ENCODE measurements around the gene RAB23. TPM values are rescaled to one million over a fixed set of nuclear protein-coding genes. Genes with fewer than 3 reads are reported as not detected.

The RAB23 gene
- 10 to 100 TPM in 11 of 12 donors, not detected in 1; 11.9 to 29.1 (median 16.0) TPM for polyA plus RNA-seq (ENCODE audit: insufficient read length in 12 of 12)
- long read RNA-seq, donor 1, full-length matches to known transcripts = 10 of 46 reads
- long read RNA-seq, donor 1, partial matches to known transcripts = 36 of 46 reads
- long read RNA-seq, donor 1, other reads (novel, unspliced or antisense) = 0 of 46 reads
- long read RNA-seq, donor 2, full-length matches to known transcripts = 2 of 2 reads
- long read RNA-seq, donor 2, partial matches to known transcripts = 0 of 2 reads
- long read RNA-seq, donor 2, other reads (novel, unspliced or antisense) = 0 of 2 reads
- long read RNA-seq, donor 3, full-length matches to known transcripts = 3 of 3 reads
- long read RNA-seq, donor 3, partial matches to known transcripts = 0 of 3 reads
- long read RNA-seq, donor 3, other reads (novel, unspliced or antisense) = 0 of 3 reads
- long read RNA-seq, donor 4 = 0 reads
- long read RNA-seq, donor 5, full-length matches to known transcripts = 1 of 15 reads
- long read RNA-seq, donor 5, partial matches to known transcripts = 14 of 15 reads
- long read RNA-seq, donor 5, other reads (novel, unspliced or antisense) = 0 of 15 reads
- long read RNA-seq, donor 6, full-length matches to known transcripts = 5 of 5 reads
- long read RNA-seq, donor 6, partial matches to known transcripts = 0 of 5 reads
- long read RNA-seq, donor 6, other reads (novel, unspliced or antisense) = 0 of 5 reads
- long read RNA-seq, donor 7, full-length matches to known transcripts = 2 of 2 reads
- long read RNA-seq, donor 7, partial matches to known transcripts = 0 of 2 reads
- long read RNA-seq, donor 7, other reads (novel, unspliced or antisense) = 0 of 2 reads
- long read RNA-seq, donor 8, full-length matches to known transcripts = 3 of 13 reads
- long read RNA-seq, donor 8, partial matches to known transcripts = 10 of 13 reads
- long read RNA-seq, donor 8, other reads (novel, unspliced or antisense) = 0 of 13 reads
- long read RNA-seq, donor 9, full-length matches to known transcripts = 8 of 8 reads
- long read RNA-seq, donor 9, partial matches to known transcripts = 0 of 8 reads
- long read RNA-seq, donor 9, other reads (novel, unspliced or antisense) = 0 of 8 reads
- long read RNA-seq, donor 10, full-length matches to known transcripts = 2 of 2 reads
- long read RNA-seq, donor 10, partial matches to known transcripts = 0 of 2 reads
- long read RNA-seq, donor 10, other reads (novel, unspliced or antisense) = 0 of 2 reads
- long read RNA-seq, donor 11, partial matches to known transcripts = 11 of 11 reads
- long read RNA-seq, donor 11, other reads (novel, unspliced or antisense) = 0 of 11 reads

- peak; percentile 91 for DNase-seq
Observed at GRCh38 chr6:57221936-57222742, at the start of gene RAB23. Gene RAB23, minus strand, starts transcription at chr6:57222307. Its CDS starts 11,927 bp downstream, at chr6:57210380.

GRCh38 chr6:57268294-57268640 is 46.2 kb upstream of the RAB23 start:
- no peak for DNase-seq

GRCh38 chr6:57267586-57268293 is 45.6 kb upstream of the RAB23 start:
- DNase-seq = peak; percentile 74

DNA sequence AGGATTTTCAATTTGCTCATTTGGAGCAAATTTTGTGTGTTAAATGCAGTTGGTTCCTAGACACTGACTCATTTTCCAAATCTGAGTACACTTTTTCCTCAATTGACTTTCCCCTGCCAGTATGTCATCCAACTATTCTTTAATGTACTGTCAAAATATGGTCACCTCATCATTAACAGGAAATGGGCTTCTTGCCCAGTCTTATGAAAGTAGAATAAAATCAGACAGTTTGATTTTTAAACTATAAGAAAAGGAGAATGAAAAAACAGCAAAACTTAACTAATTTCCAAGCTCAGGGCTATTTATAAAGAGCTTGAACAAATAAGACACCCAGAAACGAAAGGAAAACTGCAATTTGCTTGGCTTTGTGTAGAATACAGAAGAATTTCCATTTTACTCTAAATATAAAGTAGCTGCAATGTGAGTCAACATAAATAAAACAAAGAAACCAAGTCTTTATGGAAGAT is 43.7 kb upstream of the RAB23 start:
- peak; percentile 81 for DNase-seq

GRCh38 chr6:57263739-57264138 is 41.6 kb upstream of the RAB23 start:
- DNase-seq = no peak

DNA sequence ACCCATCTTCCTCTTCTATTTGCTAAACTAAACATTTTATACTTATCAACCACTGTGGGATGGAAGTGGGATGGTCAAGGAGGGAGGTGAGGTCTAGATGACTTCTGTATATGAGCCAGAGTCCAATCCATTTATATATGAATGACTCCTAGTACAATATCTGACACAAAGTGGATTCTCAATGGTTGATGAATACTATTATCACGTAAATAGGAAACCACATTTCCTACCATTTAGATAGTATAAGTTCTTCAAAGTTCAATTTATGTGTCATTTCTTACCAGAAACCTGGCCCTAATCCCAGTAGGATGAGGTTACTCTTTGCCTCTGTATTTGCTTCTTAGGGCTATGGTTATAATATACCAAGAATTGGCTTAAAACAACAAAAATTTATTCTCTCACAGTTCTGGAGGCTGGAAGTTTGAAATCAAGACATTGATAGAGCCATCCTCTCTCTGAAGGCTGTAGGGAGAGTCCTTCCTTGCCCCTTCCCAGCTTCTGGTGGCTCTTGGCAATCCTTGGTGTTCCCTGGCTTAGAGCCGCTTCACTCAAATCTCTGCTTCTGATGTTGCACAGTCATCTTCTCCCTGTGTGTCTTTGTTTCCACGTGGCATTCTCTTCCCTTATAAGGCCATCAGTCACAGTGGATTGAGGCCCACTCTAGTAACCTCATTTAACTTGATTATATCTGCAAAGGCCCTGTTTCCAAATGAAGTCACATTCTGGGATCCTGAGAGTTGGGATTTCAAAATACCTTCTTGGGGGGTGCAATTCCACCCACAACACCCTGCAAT is 41.0 kb upstream of the RAB23 start:
- no peak for DNase-seq

DNA sequence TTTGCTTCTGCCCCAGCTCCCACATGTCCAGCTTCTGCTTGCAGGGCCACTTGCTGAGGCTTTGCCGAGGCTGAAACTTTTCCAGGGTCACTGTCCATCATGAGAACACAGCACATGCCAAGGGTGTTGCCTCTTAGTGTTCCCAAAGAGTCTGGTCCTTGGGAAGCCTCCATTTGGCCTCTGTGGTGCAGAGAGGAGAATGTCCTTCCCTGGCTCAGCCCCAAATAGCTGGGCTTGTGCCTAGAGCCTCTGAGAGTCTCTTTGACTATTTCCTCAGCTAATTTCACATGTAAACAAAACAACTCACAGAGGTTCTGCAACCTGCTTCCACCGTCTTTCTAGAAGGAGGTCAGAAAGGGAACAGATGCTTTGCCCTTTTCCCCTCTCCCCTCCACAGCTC is 40.4 kb upstream of the RAB23 start:
- DNase-seq = peak; percentile 54

- peak; percentile 35 for DNase-seq
Observed at GRCh38 chr6:57261926-57262325, 39.8 kb upstream of the RAB23 start.

DNA sequence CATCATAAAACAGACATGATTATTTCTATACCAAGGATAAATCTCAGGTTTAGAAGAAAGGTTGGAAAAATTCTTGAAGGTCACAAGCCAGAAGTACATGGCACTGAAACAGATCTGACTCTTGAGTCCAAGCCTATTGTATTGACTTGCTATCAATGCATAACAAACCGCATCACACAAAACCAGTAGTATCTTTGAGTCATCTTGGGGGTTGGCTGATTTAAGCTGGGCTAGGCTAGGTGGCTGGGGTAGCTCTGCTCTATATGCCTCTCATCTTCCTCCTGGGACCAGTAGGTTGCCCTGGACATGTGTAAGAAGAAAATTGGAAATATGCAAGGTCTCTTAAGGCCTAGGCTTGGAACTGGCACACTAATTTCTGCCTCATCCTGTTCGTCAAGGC is 37.0 kb upstream of the RAB23 start:
- no peak for DNase-seq

GRCh38 chr6:57257911-57258541 is 35.9 kb upstream of the RAB23 start:
- peak; percentile 54 for DNase-seq

GRCh38 chr6:57256541-57256940 is 34.4 kb upstream of the RAB23 start:
- DNase-seq = no peak

- no peak for DNase-seq
Observed at GRCh38 chr6:57255451-57256169, 33.5 kb upstream of the RAB23 start.

DNA sequence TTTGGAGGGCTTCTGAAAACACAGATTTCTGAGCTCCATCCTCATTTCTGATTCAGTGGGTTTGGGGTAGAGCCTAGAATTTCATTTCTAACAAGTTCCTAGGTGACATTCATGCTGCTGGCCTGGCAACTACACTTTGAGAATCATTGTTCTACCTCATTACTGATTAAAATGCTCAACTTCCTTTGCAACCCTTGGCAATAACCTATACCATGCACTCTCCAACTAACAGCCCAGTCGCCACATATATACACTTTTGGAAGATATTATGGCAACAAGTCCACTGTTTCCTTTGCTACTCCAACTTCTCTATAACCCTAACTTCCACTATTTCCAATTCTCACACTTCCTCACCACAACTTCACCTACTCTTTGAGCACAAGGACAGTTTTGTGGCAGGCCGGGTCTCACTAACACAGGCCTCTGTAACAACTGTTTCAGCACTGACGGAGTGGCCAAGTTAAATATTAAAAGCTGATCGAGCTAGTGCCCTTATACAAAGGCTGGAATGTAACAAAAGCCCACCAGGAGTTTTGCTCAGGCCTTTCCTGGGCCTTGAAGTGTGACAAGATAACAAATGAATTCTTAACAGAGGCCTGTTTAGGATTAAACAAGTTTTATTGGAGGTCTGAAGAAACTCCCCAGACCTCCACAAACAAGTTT is 32.1 kb upstream of the RAB23 start:
- no peak for DNase-seq

GRCh38 chr6:57252975-57253374 is 30.9 kb upstream of the RAB23 start:
- peak; percentile 72 for DNase-seq

DNA sequence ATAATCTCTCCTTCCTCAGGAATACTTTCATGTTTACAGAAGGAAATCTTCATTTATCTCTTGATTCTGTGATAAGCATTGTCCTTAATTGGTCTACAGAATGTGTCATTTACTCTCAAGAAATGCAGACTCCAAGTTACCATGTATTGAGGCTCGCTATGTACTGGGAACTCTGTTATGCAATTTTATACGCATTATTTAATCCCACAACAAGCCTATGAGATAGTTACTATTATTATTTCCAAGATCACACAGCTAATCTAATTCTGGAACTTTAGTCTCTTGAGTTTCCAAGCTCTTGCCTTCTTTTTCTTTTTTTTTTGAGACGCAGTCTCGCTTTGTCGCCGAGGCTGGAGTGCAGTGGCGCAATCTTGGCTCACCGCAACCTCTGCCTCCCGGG is 30.0 kb upstream of the RAB23 start:
- no peak for DNase-seq

DNA sequence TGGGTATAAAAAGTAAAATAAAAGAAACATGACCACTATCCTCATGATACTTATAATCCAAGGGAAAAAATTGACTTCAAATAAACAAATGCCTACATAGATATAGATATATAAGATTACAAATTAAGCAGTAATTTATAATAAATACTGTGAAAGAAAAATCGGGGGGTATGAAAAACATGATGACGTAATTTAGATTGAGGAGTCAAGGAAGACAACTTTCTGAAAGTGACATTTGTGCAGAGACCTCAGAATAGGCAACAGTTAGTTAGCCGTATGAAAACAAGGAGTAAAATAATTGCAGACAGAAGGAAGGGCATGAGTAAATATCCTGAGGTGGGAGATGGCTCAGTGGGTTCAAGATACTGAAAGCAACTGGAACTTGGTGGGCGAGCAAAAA is 28.2 kb upstream of the RAB23 start:
- no peak for DNase-seq

DNA sequence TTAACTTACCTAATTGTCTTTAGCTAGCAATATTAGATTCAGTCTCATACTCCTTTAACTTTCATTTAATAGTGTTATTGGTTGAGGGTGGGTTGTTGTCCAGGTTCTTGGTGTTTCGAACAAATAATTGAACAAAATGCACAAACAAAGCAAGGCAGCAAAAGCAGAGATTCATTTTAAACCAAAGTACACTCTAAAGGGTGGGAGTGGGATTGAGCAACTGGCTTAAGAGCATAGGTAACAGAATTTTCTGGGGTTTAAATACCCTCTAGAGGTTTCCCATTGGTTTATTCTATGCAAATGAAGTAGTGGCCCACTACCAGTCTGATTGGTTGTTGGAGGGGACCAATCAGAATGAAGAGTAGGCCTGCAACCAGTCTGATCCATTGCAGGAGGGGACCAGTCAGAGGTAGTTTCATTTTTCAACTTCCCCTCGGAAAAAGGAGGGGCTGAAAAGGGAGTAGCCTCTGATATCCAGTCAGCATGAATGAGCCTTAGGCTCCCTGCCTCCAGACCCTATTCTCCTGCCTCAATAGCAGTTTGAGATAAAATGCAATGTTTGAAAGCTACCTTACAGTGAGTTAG is 26.3 kb upstream of the RAB23 start:
- DNase-seq = no peak
